EH (cell line): ENCODE measurements around the gene RAX2.
"Not testable (repeated sequence)": the region's sequence is repeated elsewhere in the genome, so short reads cannot be mapped to it uniquely, and the experiment has no call there.

Source experiments
- DNase-seq: peaks from one replicate; pipeline ENCODE4 v3.0.0-alpha.2; 2015; ENCODE audit warnings: low read depth

Gene RAX2

DNA sequence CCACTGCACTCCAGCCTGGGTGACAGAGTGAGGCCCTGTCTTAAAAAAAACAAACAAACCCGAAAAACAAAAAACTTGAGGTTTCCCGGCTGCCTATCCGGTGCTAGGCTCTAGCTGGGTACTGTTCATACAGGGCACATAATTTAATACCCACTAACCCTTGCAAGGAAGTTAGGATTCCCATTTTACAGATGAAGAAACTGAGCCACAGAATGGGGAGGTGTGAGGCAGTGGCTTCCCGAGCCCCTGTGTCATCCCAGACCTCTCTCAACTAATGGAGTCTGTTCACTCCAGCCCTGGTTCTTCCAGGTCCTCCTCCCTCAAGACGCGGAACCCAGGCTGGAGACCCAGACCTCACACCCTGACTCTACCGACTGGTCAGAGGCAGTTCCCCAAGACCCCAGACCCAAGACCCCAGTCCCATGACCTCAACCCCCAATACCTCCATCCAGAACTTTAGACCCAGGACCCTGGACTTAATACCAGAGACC, 11.1 kb downstream of the RAX2 start:
- peak; percentile 26 for DNase-seq

DNA sequence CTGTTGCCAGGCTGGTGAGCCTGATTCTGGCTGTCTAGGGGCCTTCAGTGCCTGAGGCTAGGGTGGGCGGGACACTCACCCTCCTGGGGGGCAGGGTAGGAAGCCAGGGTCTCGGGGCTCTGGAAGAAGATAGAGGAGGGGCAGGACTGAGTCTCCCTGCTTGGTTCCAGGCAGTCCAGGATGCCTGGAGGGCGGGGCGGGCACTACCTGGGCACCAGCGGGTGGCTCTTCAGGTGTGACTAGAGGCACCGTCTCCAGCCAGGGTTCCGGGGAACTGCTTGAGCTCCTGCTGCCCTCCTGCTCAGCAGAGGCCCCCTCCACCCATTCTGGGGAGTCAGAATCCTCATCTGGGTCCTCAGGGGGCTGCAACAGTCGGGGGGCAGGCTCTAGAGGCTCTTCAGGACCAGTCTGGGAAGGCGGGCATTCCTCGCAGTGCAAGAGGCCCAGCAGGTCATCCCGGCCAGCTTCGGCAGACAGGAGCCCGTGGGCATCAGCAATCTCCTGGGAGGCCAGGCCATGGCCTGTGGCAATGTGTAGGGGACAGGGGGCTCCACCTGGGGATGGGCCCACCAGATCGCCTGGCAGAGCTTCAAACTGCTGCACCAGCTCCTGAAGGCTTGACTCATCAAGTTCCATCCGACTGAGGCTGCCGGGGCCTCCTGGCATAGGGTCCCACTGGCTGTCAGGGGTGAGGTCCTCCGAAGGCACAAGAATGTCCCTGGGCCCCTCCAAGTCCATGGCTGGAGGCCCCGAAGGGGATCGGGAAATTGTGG, 12.4 kb downstream of the RAX2 start:
- DNase-seq = no peak

DNA sequence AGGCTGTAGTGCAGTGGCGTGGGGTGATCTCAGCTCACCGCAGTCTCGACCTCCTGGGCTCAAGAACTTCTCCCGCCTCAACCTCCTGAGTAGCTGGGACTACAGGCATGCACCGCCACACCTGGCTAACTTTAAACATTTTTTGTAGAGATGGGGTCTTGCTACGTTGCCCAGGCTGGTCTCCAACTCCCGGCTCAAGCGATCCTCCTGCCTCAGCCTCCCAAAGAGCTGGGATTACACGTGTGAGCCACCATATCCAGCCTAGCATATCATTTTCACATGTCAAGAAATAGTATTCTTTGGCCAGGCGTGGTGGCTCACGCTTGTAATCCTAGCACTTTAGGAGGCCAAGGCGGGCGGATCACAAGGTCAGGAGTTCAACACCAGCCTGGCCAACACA, 13.7 kb downstream of the RAX2 start:
- DNase-seq = not testable (repeated sequence)

DNA sequence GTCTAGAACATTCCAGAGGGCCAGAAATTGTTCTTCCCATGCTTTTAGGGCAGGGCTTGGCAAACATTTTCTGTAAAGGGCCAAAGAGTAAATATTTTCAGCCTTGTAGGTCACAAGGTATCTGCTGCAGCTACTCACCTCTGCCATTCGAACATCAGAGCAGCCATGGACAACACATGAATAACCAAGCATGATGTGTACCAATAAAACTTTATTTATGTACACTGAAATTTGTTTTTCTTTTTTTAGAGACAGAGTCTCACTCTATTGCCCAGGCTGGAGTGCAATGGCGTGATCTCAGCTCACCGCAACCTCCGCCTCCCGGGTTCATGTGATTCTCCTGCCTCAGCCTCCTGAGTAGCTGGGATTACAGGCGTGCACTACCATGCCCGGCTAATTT, 14.3 kb downstream of the RAX2 start:
- not testable (repeated sequence) for DNase-seq

DNA sequence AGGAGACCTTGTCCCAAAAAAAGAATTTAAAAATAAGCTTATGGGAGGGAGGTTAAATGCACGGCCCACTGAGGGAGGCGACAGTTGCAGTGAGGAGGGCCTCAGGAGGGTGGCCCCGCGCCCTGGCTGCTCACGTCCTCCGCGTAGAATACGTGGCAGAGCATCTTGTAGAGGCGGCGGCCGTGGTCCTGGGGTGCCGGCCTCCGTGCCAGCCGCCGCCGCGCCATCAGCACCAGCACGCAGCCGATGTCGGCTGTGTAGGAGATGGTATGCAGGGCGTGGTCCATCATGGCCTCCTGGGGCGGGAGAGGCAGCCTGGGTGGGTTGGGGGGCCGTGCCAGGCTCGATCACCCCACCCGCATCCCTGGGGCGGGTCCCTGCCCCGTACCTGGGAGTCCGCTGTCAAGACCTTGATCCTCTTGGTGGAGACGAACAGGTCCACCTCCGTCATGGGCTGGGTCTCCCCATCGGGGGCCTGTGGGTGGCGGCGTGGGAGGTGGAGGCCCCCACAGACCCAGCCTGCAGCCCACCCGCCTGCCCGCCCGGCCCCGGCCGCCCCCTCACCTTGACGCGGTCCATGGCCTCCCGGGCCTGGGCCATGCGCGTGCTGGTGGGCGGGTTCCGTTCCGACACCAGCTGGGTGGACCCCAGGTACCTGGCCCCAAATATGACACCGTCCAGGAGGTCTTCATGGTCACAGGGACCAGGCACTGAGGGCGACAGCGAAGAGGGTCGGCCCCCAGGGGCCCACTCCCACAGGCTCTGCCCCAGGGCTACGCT, 18.2 kb downstream of the RAX2 start:
- no peak for DNase-seq

DNA sequence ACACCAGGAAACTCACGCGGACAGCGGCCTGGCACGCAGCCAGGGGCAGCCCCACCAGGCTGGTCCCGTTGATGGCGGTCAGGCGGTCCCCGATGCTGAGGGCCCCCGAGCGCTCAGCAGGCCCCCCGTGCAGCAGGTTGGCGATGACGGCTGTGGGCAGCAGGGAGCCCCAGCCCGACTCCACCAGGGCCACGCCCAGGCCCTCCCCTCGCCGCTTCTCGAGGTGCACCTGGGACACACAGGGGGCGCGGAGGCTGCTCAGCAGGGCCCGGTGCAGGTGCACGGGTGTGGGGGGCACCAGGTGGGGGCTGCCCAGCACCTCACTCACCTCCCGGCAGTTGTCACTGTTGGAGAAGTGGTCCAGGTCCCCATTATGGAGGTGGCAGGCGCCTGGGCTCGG, 19.5 kb downstream of the RAX2 start:
- DNase-seq = no peak

DNA sequence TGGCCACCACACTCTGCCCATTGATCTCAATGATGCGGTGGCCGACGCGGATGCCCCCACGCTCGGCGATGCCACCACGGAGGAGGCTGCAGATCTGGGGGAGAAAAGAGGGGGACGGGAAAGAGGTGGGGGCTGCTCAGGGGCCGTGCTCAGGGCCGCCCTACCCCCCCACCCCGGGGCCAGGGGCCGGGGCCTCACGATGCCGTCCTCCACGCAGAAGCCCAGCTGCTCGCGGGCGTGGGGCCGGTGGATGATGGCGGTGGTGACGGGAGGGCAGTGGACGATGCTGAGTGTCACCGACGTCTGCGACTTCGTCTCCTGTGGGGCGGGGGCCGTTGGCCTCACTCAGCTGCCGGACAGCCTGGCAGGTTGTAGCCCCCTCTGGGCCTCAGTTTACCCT, 20.8 kb downstream of the RAX2 start:
- DNase-seq = no peak

DNA sequence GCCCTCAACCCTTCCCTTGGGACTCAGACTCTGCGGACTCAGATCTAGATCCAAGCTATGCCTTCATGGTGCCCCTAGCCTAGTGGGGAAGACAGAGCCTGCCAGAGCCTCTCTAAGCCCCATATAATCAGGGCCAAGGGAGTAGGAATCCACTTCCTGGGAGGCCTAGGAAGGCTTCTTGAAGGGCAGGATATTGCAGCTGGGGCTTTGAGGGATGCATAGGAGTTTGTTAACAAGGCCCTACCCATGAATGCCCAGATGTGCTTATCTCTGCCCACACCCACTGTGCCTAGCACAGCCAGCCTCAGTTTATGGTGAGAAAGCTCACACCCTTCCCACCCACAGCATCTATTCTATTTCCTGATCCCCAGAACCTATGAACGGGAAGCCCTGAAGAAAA, 21.8 kb downstream of the RAX2 start:
- no peak for DNase-seq

DNA sequence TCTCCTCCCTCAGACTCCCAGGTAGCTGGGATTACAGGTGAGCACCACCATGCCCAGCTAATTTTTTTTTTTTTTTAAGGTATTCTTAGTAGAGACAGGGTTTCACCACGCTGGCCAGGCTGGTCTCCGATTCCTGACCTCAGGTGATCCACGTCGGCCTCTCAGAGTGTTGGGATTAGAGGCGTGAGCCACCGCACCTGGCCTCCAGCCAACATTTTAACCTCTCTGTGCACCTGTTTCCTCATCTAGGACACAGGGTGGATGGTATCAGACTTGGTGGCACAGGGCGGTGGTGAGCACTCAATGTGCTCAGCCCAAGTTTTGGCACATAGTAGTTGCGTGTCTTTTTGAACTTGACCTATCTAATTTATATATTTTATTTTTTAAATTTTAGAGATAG, 23.1 kb downstream of the RAX2 start:
- DNase-seq = no peak

DNA sequence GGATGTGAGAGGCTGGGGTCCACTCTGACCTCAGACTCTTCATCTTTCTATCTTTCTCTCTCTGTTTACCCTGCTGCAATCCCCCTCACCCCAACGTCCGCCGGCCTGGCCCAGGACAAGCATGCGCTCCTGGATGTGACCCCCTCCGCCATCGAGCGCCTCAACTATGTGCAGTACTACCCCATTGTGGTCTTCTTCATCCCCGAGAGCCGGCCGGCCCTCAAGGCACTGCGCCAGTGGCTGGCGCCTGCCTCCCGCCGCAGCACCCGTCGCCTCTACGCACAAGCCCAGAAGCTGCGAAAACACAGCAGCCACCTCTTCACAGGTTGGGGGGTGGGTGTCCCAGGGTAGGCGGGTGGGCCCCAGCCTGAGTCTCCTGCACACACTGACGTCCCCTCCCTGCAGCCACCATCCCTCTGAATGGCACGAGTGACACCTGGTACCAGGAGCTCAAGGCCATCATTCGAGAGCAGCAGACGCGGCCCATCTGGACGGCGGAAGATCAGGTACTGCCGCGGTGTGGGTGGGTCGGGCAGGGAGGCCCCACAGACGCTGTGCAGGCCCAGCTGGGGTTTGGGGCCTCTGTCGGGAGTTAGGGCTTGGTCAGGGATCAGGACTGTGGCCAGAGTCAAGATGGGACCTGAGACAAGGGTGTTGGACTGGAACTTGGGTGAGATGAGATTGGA, 25.5 kb downstream of the RAX2 start:
- DNase-seq = no peak

DNA sequence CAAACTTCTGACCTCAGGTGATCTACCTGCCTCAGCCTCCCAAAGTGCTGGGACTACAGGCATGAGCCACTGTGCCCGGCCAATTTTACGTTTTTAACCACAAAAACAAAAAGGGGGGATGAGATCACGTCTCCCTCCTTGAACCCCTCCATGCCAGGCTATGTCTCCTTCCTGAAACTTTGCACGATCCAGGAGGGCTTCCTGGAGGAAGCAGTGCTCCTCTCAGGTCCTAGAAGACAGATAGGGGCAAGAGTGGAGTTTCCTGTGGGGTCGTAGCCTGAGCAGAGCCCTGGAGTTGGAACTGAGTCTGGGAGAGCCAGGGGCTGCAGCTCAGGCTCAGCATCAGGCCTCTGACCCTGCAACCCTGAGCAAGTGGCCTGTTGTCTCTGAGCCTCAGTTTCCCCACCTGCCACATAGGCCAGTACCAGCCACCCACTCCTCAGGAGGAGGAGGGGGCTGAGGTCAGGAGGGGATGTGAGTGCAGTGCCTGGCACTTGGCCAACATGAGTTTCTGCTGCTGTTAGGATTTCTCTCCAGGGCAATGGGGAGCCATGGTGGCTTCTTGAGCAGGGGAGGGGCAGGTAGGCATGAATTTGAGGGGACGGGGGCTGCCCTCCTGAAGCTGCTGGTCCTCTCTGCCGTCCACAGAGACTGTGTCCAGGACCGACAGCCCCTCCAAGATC, 26.5 kb downstream of the RAX2 start:
- DNase-seq = no peak

DNA sequence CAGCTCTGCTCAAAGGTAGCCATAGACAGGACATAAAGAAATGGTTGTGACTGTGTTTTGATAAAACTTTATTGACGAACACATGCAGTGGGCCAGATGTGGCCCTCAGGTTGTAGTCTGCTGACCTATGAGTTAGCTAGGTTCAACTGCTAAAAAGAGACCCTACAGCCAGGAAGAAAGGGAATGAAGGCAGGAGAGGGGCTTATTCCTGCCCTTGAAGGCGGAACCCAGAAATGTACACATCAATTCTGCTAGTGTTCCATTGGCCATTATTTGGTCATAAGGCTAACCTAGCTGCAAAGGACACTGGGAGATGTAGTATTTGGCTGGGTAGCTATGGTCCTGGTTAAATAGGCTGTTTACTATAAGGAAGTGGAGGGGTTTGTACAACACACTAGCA, 28.5 kb downstream of the RAX2 start:
- DNase-seq = peak; percentile 18

DNA sequence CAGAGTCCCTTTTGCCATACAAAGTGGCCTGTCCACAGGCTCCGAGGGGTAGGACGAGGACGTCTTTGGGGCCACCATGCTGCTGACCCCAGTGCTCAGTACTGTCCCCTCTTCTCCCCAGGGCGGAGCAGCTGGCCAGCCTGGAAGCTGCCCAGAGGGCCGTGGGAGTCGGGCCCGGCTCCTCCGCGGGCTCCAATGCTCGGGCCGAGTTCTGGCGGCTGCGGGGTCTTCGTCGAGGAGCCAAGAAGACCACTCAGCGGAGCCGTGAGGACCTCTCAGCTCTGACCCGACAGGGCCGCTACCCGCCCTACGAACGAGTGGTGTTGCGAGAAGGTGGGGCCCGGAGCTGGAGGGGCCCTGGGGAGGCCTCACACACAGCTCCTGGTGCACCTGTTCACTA, 31.6 kb downstream of the RAX2 start:
- no peak for DNase-seq

DNA sequence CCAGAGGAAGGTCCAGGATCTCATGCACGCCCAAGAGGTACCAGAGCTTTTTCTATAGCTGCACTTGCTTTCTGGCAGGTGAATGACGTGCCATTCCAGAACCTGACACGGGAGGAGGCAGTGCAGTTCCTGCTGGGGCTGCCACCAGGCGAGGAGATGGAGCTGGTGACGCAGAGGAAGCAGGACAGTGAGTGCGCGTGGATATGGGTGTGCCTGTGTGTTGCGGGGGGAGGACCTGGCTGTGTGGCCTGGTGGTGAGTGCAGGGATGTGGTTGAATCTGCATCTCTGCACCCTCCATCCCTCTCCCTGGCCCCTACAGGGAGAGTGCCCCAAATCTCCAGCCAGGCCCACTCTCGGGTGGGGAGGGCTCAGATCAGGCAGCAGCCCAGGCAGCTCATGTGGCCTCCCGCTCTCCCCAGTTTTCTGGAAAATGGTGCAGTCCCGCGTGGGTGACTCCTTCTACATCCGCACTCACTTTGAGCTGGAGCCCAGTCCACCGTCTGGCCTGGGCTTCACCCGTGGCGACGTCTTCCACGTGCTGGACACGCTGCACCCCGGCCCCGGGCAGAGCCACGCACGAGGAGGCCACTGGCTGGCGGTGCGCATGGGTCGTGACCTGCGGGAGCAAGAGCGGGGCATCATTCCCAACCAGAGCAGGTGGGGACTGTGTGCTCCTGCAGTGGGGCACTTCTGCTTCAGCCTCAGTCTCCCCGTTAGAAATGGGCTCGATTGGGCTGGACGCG, 33.4 kb downstream of the RAX2 start:
- DNase-seq = no peak

DNA sequence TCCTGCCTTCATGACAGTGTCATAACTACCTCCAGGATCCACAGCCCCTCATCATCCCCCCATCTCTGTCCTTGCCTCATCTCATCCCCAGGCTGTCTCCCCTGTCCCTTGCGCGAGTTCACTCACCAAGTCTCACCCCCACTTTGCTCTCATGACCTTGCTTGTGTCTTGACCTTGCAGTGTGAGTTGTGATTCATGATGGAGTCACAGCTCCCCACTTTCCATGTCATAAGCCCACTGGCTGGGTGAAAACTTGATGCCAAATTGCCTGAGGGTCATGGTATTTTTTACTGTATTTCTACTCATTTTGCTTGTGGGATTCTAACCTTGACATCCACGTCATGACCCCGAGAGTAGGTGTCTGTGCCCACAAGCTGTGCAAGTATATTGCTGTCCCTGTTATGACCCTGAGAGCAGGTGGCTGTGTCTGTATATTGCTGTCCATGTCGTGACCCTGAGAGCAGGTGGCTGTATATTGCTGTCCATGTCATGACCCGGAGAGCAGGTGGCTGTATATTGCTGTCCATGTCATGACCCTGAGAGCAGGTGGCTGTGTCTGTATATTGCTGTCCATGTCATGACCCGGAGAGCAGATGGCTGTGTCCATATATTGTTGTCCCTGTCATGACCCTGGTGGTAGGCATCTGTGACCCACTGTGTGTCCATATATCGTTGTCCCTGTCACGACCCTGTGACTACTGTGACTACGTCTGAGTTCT, 34.4 kb downstream of the RAX2 start:
- DNase-seq = no peak

DNA sequence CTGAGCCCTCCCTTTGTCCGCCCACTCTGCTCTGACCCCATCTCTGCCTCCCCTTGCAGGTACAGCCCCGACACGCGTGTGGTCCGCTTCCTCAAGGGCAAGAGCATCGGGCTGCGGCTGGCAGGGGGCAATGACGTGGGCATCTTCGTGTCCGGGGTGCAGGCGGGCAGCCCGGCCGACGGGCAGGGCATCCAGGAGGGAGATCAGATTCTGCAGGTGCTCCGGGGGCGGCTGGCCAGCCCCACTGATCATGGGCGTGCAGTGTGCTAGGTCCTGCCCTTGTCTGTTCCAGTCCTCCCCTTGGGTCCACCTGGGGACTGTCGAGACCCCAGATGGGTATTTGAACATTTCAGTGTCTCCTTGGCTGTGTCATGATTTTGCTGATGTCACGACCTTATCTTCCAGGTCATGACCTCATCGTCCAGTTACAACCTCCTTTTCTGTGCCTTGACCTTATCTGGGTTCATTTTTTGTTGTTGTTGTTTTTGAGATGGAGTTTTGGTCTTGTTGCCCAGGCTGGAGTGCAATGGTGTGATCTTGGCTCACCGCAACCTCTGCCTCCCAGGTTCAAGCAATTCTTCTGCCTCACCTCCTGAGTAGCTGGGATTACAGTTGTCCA, 35.8 kb downstream of the RAX2 start:
- DNase-seq = no peak

DNA sequence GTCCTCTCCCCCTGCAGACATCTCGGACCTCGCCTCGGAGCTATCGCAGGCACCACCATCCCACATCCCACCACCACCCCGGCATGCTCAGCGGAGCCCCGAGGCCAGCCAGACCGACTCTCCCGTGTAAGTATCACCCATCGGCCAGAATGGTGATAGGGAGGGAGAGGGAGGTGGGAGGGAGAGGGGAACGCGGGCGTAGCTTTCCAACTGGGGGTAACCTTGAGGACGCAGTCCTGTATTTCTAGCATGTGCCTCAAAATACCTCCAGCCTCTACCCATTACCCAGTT, 37.8 kb downstream of the RAX2 start:
- no peak for DNase-seq

DNA sequence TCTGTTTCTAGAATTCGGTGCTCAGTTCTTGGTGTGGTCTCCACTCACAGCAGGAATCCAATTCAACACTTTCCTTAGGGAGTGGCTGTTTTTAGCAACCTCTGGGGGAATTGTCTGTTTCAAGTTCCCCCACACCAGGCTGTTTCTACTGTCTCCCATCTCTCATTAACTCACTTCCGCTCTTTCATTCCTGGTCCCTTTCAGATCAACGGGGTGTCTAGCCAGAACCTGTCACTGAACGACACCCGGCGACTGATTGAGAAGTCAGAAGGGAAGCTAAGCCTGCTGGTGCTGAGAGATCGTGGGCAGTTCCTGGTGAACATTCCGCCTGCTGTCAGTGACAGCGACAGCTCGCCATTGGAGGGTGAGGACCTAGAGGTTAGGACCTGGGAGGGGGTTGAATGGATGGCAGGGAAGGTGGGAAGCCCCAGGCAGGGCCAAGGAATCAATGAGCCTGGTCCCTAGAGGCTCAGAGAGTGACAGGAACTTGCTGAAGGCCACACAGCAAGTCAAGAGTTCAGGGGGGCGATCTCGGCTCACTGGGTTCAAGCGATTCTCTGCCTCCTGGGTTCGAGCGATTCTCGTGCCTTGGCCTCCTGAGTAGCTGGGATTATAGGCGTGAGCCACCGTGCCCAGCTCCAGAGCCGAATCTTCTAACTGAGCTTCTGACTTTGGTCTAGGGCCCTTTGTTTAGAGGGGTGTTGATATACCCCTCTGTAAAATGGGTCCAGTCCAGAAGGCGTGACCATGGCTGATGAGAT, 38.3 kb downstream of the RAX2 start:
- DNase-seq = no peak

DNA sequence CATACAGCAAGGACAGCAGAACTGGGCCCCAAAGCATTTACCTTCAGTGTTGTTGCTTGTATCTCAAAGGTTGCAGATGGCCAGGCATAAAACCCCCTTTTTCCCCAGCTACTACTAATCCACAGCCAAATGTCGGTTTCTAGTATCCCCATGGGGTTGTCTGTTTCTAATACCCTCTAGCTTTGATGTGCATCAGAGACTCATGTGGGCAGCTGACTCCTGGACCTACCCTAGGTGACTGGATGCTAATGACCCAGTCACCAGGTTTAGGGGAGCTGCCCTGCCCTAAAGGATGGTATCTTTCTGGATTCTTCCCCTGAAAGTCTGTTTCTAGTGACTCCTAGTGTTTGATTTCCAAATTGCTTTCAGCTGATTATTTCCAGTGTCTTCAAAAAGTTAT, 39.9 kb downstream of the RAX2 start:
- DNase-seq = no peak

DNA sequence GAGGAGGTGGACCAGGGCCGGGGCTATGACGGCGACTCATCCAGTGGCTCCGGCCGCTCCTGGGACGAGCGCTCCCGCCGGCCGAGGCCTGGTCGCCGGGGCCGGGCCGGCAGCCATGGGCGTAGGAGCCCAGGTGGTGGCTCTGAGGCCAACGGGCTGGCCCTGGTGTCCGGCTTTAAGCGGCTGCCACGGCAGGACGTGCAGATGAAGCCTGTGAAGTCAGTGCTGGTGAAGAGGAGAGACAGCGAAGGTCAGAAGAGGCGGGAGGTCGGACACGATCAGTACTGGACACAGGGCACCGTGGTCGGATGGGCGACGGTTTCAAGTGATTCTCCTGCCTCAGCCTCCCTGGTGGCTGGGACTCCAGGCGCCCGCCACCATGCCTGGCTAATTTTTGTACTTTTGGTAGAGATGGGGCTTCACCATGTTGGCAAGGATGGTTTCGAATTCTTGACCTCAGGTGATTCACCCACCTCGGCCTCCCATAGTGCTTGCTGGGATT, 41.5 kb downstream of the RAX2 start:
- DNase-seq = no peak
